Activated T-cell treated with anti-CD3 and anti-CD28 coated beads, Interleukin-2, amount 50 U/mL, for 72 hours (primary cell): ENCODE measurements around the gene RSBN1. TPM values are rescaled to one million over a fixed set of nuclear protein-coding genes. Genes with fewer than 3 reads are reported as not detected.

Experiments used
- ATAC-seq, 2 donors: fragments of 150-1000 bp; cut with Tn5 transposase; replicated peaks in 1 of 2; 2 replicates each; pipeline ENCODE4 v1.10.0; 2021; ENCODE audit warnings: moderate library complexity in 2 of 2, mild to moderate bottlenecking in 1 of 2
- DNase-seq, 2 donors: peaks; one replicate each; pipeline ENCODE4 v3.0.0; 2021 to 2022; ENCODE audit warnings: mixed read lengths in 1 of 2
- H3K27ac Mint-ChIP-seq: one replicate; pipeline ENCODE4 v1.8.0; 2022; ENCODE audit warnings: mild to moderate bottlenecking, moderate library complexity, mixed read lengths
- H3K27me3 Mint-ChIP-seq: one replicate; pipeline ENCODE4 v1.8.0; 2022; ENCODE audit warnings: low read depth, mixed read lengths
- H3K36me3 Mint-ChIP-seq, 2 donors: one replicate each; pipeline ENCODE4 v1.8.0; 2022; ENCODE audit warnings: mixed read lengths in 2 of 2, mild to moderate bottlenecking in 1 of 2; ENCODE audit not compliant: insufficient read depth in 2 of 2
- H3K4me1 Mint-ChIP-seq: one replicate; pipeline ENCODE4 v1.8.0; 2022; ENCODE audit warnings: low read depth, mixed read lengths
- H3K4me3 Mint-ChIP-seq, 2 donors: one replicate each; pipeline ENCODE4 v1.8.0; 2022; ENCODE audit warnings: mild to moderate bottlenecking in 2 of 2, mixed read lengths in 2 of 2, moderate library complexity in 2 of 2
- H3K9me3 Mint-ChIP-seq, 2 donors: one replicate each; pipeline ENCODE4 v1.8.0; 2022; ENCODE audit warnings: mixed read lengths in 2 of 2
- total RNA-seq, 2 donors: library from RNA; stranded (reverse); gene quantifications; one replicate each; pipeline ENCODE4 v1.2.3, GENCODE V29; 2022

Gene RSBN1
- total RNA-seq, 2 donors from 2014 or later: 18.4 to 23.9 TPM

GRCh38 chr1:113786069-113786468, 26.2 kb downstream of the RSBN1 start:
- Mint-ChIP-seq H3K9me3 (no peaks in the 10 kb centered on the region), H3K27me3 (no peaks in the 10 kb centered on the region), H3K36me3 (peaks cover 2 to 6% of the 10 kb centered on the region in 2 donors), H3K4me1 (peaks cover 50% of the 10 kb centered on the region), H3K27ac (peak overlapping the region; percentile 87), H3K4me3 (peak overlapping the region in 1 of 2 donors; percentile 56)
- DNase-seq (no peak), ATAC-seq (no peak)

- Mint-ChIP-seq H3K27ac (peak overlapping the region; percentile 100), H3K4me1 (peaks cover 36% of the 10 kb centered on the region), H3K9me3 (no peaks in the 10 kb centered on the region), H3K4me3 (peak overlapping the region; percentile 79 to 97), H3K36me3 (peaks cover 2 to 3% of the 10 kb centered on the region in 2 donors), H3K27me3 (no peaks in the 10 kb centered on the region)
- ATAC-seq (peak; percentile 75 to 80), DNase-seq (peak; percentile 17 to 34)
Measured at GRCh38 chr1:113784104-113784779, 28.0 kb downstream of the RSBN1 start.

DNA sequence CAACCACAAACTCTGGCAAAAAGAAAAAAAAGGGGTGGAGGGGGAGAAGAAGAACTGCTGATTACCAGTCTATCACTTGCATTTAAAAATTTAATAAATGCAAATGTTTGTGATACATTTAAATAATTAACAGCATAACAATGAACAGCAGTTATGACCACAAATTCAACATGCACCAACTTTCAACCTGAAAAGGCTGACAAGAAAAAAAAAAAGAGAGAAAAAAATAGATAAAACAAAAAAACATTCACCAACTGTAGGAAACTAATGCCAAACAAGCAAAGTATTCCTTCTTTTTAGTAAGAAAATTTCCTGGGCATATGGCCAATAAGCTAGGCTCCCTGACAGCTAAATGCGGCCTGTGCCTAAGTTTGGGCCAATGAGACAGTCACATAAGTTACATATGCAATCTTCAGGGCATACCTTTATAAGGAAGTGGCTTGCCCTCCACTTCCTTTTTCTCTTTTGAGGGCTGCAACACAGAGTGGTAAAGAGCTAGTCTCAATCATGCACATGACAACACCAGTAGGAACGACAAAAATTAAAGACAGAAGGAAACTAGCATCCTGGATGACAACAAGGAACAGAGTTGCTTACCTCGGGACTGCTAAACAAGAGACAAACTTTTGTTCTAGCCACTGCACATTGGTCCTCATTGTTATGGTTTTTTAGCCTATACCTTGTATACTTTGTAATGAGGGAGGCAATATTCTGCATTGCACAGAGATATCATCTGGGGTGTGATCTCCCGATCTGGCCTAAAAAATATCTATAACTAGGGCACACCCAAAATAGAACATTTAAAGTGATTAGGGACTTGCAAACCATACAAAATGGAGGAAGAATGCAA, 28.8 kb downstream of the RSBN1 start:
- peak; percentile 42 to 49 for DNase-seq
- Mint-ChIP-seq H3K4me3 (peak overlapping the region; percentile 79 to 97), H3K27me3 (no peaks in the 10 kb centered on the region), H3K9me3 (peaks cover 2 to 3% of the 10 kb centered on the region in 2 donors), H3K27ac (peak overlapping the region; percentile 100), H3K4me1 (peaks cover 34% of the 10 kb centered on the region), H3K36me3 (peaks cover 5 to 7% of the 10 kb centered on the region in 2 donors)
- peak; percentile 83 to 87 for ATAC-seq

GRCh38 chr1:113782406-113782805, 29.9 kb downstream of the RSBN1 start:
- Mint-ChIP-seq H3K4me1 (peaks cover 23% of the 10 kb centered on the region), H3K9me3 (peaks cover 3% of the 10 kb centered on the region in 2 donors), H3K36me3 (peaks cover 3 to 4% of the 10 kb centered on the region in 2 donors), H3K27ac (no peak overlapping the region), H3K4me3 (peak overlapping the region in 1 of 2 donors; percentile 97), H3K27me3 (no peaks in the 10 kb centered on the region)
- DNase-seq: no peak
- ATAC-seq: no peak

GRCh38 chr1:113780374-113781146, 31.7 kb downstream of the RSBN1 start:
- Mint-ChIP-seq H3K27me3 (no peaks in the 10 kb centered on the region), H3K9me3 (peaks cover 3% of the 10 kb centered on the region in 2 donors), H3K36me3 (peaks cover 6 to 9% of the 10 kb centered on the region in 2 donors), H3K27ac (no peak overlapping the region), H3K4me3 (no peak overlapping the region), H3K4me1 (peaks cover 5% of the 10 kb centered on the region)
- DNase-seq (no peak), ATAC-seq (no peak)

DNA sequence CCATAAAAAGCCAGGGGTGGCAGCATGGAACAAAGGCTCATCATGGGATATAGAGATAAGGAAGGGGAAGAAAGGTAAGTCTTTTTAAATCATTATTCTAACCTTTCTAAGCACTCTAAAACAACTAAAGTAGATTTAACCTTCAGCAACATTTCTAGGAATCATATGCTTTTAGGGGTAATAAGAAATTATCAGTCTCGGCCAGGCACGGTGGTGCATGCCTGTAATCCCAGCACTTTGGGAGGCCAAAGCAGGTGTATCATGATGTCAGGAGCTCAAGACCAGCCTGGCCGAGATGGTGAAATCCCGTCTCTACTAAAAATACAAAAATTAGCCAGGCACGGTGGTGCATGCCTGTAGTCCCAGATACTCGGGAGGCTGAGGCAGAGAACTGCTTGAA, 32.7 kb downstream of the RSBN1 start:
- Mint-ChIP-seq H3K27ac (peak overlapping the region; percentile 80), H3K36me3 (peaks cover 6 to 10% of the 10 kb centered on the region in 2 donors), H3K4me1 (no peaks in the 10 kb centered on the region), H3K4me3 (no peak overlapping the region), H3K9me3 (peaks cover 3% of the 10 kb centered on the region in 2 donors), H3K27me3 (no peaks in the 10 kb centered on the region)
- no peak for ATAC-seq
- no peak for DNase-seq

DNA sequence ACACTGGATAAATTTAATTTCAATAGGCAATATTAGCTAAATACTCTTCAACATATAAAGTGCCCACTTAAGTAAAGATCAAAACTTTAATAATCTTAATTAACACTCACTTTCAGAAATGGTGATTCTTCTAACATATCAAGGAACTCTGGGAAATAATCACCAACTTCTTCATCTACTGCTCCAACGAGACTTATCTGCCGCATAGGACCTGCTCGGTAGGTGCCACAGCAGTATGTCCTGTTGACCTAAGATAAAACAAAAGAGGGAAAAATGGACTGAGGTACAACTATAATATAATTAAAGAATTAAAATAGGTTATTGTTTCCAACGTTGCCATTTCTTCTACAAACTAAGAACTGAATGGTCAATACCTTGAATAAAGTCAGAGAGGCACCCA, 34.7 kb downstream of the RSBN1 start:
- no peaks in the 10 kb centered on the region for H3K27me3 Mint-ChIP-seq
- no peak overlapping the region for H3K27ac Mint-ChIP-seq
- H3K4me1 Mint-ChIP-seq: no peaks in the 10 kb centered on the region
- ATAC-seq: no peak
- DNase-seq: no peak
- H3K36me3 Mint-ChIP-seq: peaks cover 6 to 16% of the 10 kb centered on the region in 2 donors
- H3K9me3 Mint-ChIP-seq: peaks cover 3% of the 10 kb centered on the region in 2 donors
- no peak overlapping the region for H3K4me3 Mint-ChIP-seq

- ATAC-seq (no peak), DNase-seq (no peak)
- Mint-ChIP-seq H3K4me3 (no peak overlapping the region), H3K27ac (no peak overlapping the region), H3K4me1 (peaks cover 20% of the 10 kb centered on the region), H3K27me3 (no peaks in the 10 kb centered on the region), H3K36me3 (peaks cover 5 to 14% of the 10 kb centered on the region in 2 donors), H3K9me3 (no peaks in the 10 kb centered on the region)
Measured at GRCh38 chr1:113770031-113770430, 42.2 kb downstream of the RSBN1 start.

DNA sequence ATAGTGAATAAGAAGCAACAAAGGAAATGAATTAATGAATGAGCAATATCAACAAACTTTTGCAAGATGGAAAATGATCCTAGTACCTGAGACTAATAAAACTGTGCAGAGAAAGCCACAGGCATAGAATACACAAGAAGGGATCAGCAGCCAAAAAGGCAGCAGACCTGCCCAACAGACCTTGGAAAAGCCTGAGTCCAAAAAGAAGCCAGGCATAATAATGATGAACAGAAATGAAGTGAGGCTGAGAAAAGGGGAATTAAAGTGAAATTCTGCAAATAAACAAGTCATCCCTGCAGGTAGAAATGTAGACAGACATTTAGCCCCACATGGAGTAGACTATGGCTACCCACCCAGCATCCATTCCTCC, 42.7 kb downstream of the RSBN1 start:
- Mint-ChIP-seq H3K27ac (no peak overlapping the region), H3K4me1 (peaks cover 24% of the 10 kb centered on the region), H3K36me3 (peaks cover 5 to 14% of the 10 kb centered on the region in 2 donors), H3K4me3 (no peak overlapping the region), H3K9me3 (no peaks in the 10 kb centered on the region), H3K27me3 (no peaks in the 10 kb centered on the region)
- DNase-seq: no peak
- ATAC-seq: no peak

- peak overlapping the region; percentile 8 for H3K27ac Mint-ChIP-seq
- DNase-seq: no peak
- H3K27me3 Mint-ChIP-seq: no peaks in the 10 kb centered on the region
- no peak for ATAC-seq
- peaks cover 5 to 13% of the 10 kb centered on the region in 2 donors for H3K36me3 Mint-ChIP-seq
- no peaks in the 10 kb centered on the region for H3K9me3 Mint-ChIP-seq
- peaks cover 24% of the 10 kb centered on the region for H3K4me1 Mint-ChIP-seq
- peak overlapping the region in 1 of 2 donors; percentile 2 for H3K4me3 Mint-ChIP-seq
Measured at GRCh38 chr1:113768916-113769600, 43.2 kb downstream of the RSBN1 start.

- H3K36me3 Mint-ChIP-seq: peaks cover 5 to 12% of the 10 kb centered on the region in 2 donors
- no peak overlapping the region for H3K4me3 Mint-ChIP-seq
- H3K4me1 Mint-ChIP-seq: peaks cover 24% of the 10 kb centered on the region
- H3K27me3 Mint-ChIP-seq: no peaks in the 10 kb centered on the region
- H3K9me3 Mint-ChIP-seq: no peaks in the 10 kb centered on the region
- H3K27ac Mint-ChIP-seq: no peak overlapping the region
- DNase-seq (no peak), ATAC-seq (no peak)
Measured at GRCh38 chr1:113765306-113766230, 46.7 kb downstream of the RSBN1 start.

DNA sequence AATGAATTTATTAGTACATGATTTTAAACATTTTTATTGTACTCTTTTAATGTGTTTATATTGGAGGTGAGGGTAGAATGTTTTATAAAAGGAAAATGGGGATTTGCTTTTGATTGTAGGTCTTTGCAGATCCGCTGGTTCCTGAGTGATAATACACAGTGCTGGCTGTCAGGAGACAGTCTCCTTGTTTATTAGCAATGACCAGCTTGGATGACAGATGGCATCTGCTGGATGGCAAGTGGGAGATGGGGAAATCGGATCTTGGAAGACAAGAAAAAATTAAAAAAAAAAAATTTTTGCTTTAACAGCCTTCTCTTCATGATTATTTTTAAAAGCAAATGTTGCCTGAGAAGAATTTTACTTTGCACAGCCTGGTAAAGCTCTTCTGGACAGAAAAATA, 48.6 kb downstream of the RSBN1 start:
- Mint-ChIP-seq H3K4me3 (no peak overlapping the region), H3K36me3 (peaks cover 4 to 8% of the 10 kb centered on the region in 2 donors), H3K27me3 (no peaks in the 10 kb centered on the region), H3K27ac (no peak overlapping the region), H3K4me1 (peaks cover 24% of the 10 kb centered on the region), H3K9me3 (no peaks in the 10 kb centered on the region)
- ATAC-seq (no peak), DNase-seq (no peak)
